H1 (cell line): ENCODE results near the gene HARS2. TPM values are rescaled to one million over a fixed set of nuclear protein-coding genes. Genes with fewer than 3 reads are reported as not detected.

Experiments used
- CTCF ChIA-PET: fragments of 300-600 bp; sonication (Branson Sonifier 250); formaldehyde crosslinking; loops from one replicate; lab custom pipeline; 2021; ENCODE audit not compliant: partially characterized antibody; lab: Charles Lee
- POLR2A ChIA-PET: fragments of 300-600 bp; sonication (Branson Sonifier 250); formaldehyde crosslinking; loops from one replicate; lab custom pipeline; 2021; ENCODE audit warnings: inconsistent platforms; ENCODE audit not compliant: partially characterized antibody; lab: Charles Lee
- DNase-seq, 2 experiments: peaks; one replicate each; pipeline versions ENCODE4 v3.0.0 to v3.0.0-alpha.2; 2010 to 2022; ENCODE audit warnings: low spot score in 2 of 2, low read depth in 1 of 2, mixed read lengths in 1 of 2
- FAIRE-seq: peaks from 2 replicates; lab custom pipeline; 2011; peaks lifted over from hg19 to GRCh38; lab: Jason Lieb, UNC
- H2AFZ ChIP-seq: 2 replicates; pipeline ENCODE4 v1.8.1; 2012; ENCODE audit warnings: low read length, inconsistent platforms
- H2AK5ac ChIP-seq: 2 replicates; pipeline ENCODE4 v1.6.1; 2013; ENCODE audit warnings: low read depth, low read length
- H2BK120ac ChIP-seq: replicated peaks from 2 replicates; pipeline ENCODE3; 2013; ENCODE audit warnings: low read depth, low read length, inconsistent platforms
- H2BK12ac ChIP-seq: 2 replicates; pipeline ENCODE4 v1.6.1; 2013; ENCODE audit warnings: low read depth, low read length
- H2BK15ac ChIP-seq: 2 replicates; pipeline ENCODE4 v1.6.1; 2013; ENCODE audit warnings: low read length
- H2BK20ac ChIP-seq: 2 replicates; pipeline ENCODE4 v1.6.1; 2013; ENCODE audit warnings: low read length
- H2BK5ac ChIP-seq: 2 replicates; pipeline ENCODE4 v1.6.1; 2013; ENCODE audit warnings: low read depth, low read length
- H3K14ac ChIP-seq: 2 replicates; pipeline ENCODE4 v1.6.1; 2013; ENCODE audit warnings: inconsistent platforms; ENCODE audit not compliant: insufficient read length
- H3K18ac ChIP-seq: 2 replicates; pipeline ENCODE4 v1.6.1; 2013; ENCODE audit warnings: low read length; ENCODE audit errors: extremely low read depth
- H3K23ac ChIP-seq: 2 replicates; pipeline ENCODE4 v1.6.1; 2013; ENCODE audit warnings: inconsistent platforms; ENCODE audit not compliant: insufficient read length
- H3K23me2 ChIP-seq: 2 replicates; pipeline ENCODE4 v1.6.1; 2013; ENCODE audit warnings: low read depth, low read length
- H3K27ac ChIP-seq: 2 replicates; pipeline ENCODE4 v1.6.1; 2011; ENCODE audit warnings: low read depth, low read length, inconsistent platforms
- H3K27me3 ChIP-seq, 4 experiments: replicated peaks in 1 of 4; 1 replicate in 1 of 4; 2 replicates in 3 of 4; pipeline versions ENCODE4 v1.6.1 to v1.8.1; 2011 to 2013; ENCODE audit warnings: low read length in 3 of 4, mild to moderate bottlenecking in 3 of 4, inconsistent platforms in 2 of 4, mixed read lengths in 2 of 4, moderate library complexity in 1 of 4; ENCODE audit not compliant: control insufficient read depth in 3 of 4, insufficient read depth in 3 of 4; ENCODE audit errors: extremely low read depth in 1 of 4
- H3K36me3 ChIP-seq, 4 experiments: 2 replicates each; pipeline versions ENCODE4 v1.6.1 to v1.8.1; 2011 to 2013; ENCODE audit warnings: mild to moderate bottlenecking in 4 of 4, low read length in 3 of 4, moderate library complexity in 2 of 4, control low read depth in 1 of 4, inconsistent platforms in 1 of 4; ENCODE audit not compliant: insufficient read depth in 4 of 4, control insufficient read depth in 2 of 4
- H3K4ac ChIP-seq: replicated peaks from 2 replicates; pipeline ENCODE3; 2013; ENCODE audit warnings: low read length, low read depth, mixed read lengths, inconsistent platforms; ENCODE audit not compliant: insufficient read length
- H3K4me1 ChIP-seq, 4 experiments: replicated peaks in 1 of 4; 1 replicate in 1 of 4; 2 replicates in 3 of 4; pipeline versions ENCODE4 v1.6.1 to v1.8.1; 2011 to 2013; ENCODE audit warnings: low read length in 3 of 4, inconsistent platforms in 2 of 4, mixed read lengths in 1 of 4; ENCODE audit not compliant: insufficient read depth in 4 of 4, control insufficient read depth in 3 of 4
- H3K4me2 ChIP-seq, 2 experiments: 2 replicates each; pipeline versions ENCODE4 v1.6.1 to v1.8.1; 2011 to 2013; ENCODE audit warnings: low read depth in 2 of 2, low read length in 2 of 2, control low read depth in 1 of 2, inconsistent platforms in 1 of 2, mild to moderate bottlenecking in 1 of 2; ENCODE audit not compliant: insufficient read depth in 1 of 2
- H3K4me3 ChIP-seq, 4 experiments: fragments of 200-600, 300-600 bp in 1 of 4; sonication (generic), shearing (Covaris generic), sonication (Bioruptor Twin) in 1 of 4; 2 replicates each; pipeline versions ENCODE4 v1.5.1 to v1.8.1; 2011 to 2016; ENCODE audit warnings: low read length in 4 of 4, low read depth in 3 of 4, control low read depth in 2 of 4, inconsistent platforms in 2 of 4, mild to moderate bottlenecking in 2 of 4, mixed read lengths in 1 of 4, moderate library complexity in 1 of 4; ENCODE audit not compliant: insufficient read depth in 2 of 4; ENCODE audit errors: extremely low read depth in 1 of 4
- H3K56ac ChIP-seq: replicated peaks from 2 replicates; pipeline ENCODE3; 2013; ENCODE audit warnings: low read depth, mild to moderate bottlenecking, mixed read lengths, low read length, inconsistent platforms; ENCODE audit not compliant: insufficient read length
- H3K79me1 ChIP-seq: 2 replicates; pipeline ENCODE4 v1.6.1; 2013; ENCODE audit warnings: low read depth, low read length, control low read depth
- H3K79me2 ChIP-seq, 2 experiments: 2 replicates each; pipeline versions ENCODE4 v1.6.1 to v1.8.1; 2012 to 2013; ENCODE audit warnings: low read length in 2 of 2, mild to moderate bottlenecking in 2 of 2, inconsistent platforms in 1 of 2; ENCODE audit not compliant: insufficient read depth in 2 of 2, control insufficient read depth in 1 of 2
- H3K9ac ChIP-seq, 4 experiments: replicated peaks in 1 of 4; 1 replicate in 1 of 4; 2 replicates in 3 of 4; pipeline versions ENCODE4 v1.6.1 to v1.8.1; 2011 to 2013; ENCODE audit warnings: low read depth in 3 of 4, low read length in 3 of 4, control low read depth in 2 of 4, mild to moderate bottlenecking in 2 of 4, moderate library complexity in 2 of 4, inconsistent platforms in 1 of 4; ENCODE audit errors: extremely low read depth in 1 of 4
- H3K9me3 ChIP-seq, 2 experiments: 2 replicates each; pipeline versions ENCODE4 v1.6.1 to v1.8.1; 2012 to 2013; ENCODE audit warnings: mild to moderate bottlenecking in 2 of 2, moderate library complexity in 2 of 2, control low read depth in 1 of 2, inconsistent platforms in 1 of 2, low read depth in 1 of 2, low read length in 1 of 2, mixed read lengths in 1 of 2; ENCODE audit not compliant: insufficient read depth in 2 of 2
- H4K20me1 ChIP-seq, 2 experiments: replicated peaks in 1 of 2; 2 replicates each; pipeline versions ENCODE3 to v1.8.1; 2011 to 2013; ENCODE audit warnings: inconsistent platforms in 2 of 2, low read length in 2 of 2, mild to moderate bottlenecking in 1 of 2; ENCODE audit not compliant: insufficient read depth in 2 of 2, control insufficient read depth in 1 of 2
- H4K5ac ChIP-seq: 2 replicates; pipeline ENCODE4 v1.6.1; 2013; ENCODE audit warnings: low read length, low read depth, mixed read lengths, inconsistent platforms; ENCODE audit not compliant: insufficient read length
- H4K8ac ChIP-seq: 2 replicates; pipeline ENCODE4 v1.8.0; 2013; ENCODE audit warnings: mild to moderate bottlenecking, moderate library complexity, low read length, inconsistent platforms; ENCODE audit not compliant: insufficient read depth; ENCODE audit errors: extremely low read depth
- H4K91ac ChIP-seq: replicated peaks from 2 replicates; pipeline ENCODE3; 2013; ENCODE audit warnings: low read length, mixed read lengths, inconsistent platforms; ENCODE audit not compliant: insufficient read length
- RFX5 ChIP-seq: IDR thresholded peaks from 2 replicates; pipeline ENCODE4 v1.6.1; 2011; ENCODE audit warnings: low read depth, low read length, improper control_type of control experiment, borderline replicate concordance
- WGBS, 2 experiments: shearing (Covaris generic) in 1 of 2; methylation state at CpG; one replicate each; pipeline versions ENCODE4 v1.1.6 to v1.1.7; 2013 to 2015; ENCODE audit warnings: low lambda C conversion rate in 2 of 2, mixed read lengths in 2 of 2, inconsistent platforms in 1 of 2, low coverage in 1 of 2, missing lambda C conversion rate in 1 of 2; ENCODE audit not compliant: insufficient replicate concordance in 2 of 2, insufficient coverage in 1 of 2, insufficient read length in 1 of 2; ENCODE audit errors: extremely low coverage in 1 of 2, missing lambda C conversion rate in 1 of 2; 5-methylcytosine and 5-hydroxymethylcytosine counted together
- polyA plus RNA-seq, 7 experiments: library from polyadenylated mRNA; depleted of rRNA in 3 of 7; stranded (reverse) in 5 of 7; unstranded in 2 of 7; fragments of >200 nt in 5 of 7; fragments of 200-250 nt in 2 of 7; gene quantifications; 1 replicate in 5 of 7; 2 replicates in 1 of 7; 4 replicates in 1 of 7; pipeline versions ENCODE4 v1.2.1 to v1.2.3, GENCODE V29; 2011 to 2013; ENCODE audit warnings: missing spikeins in 2 of 7, mixed read lengths in 2 of 7
- total RNA-seq: library from RNA; stranded (reverse); fragmentation: NEBNext Ultra II Directional; extraction: Animal tissue kit (Norgen Biotek cat#: 25700); gene quantifications from 2 replicates; pipeline ENCODE4 v1.2.1, GENCODE V29; 2021

The HARS2 gene
- total and polyA plus RNA-seq, 2 of the 8 experiments (the other 6 are each of a cell fraction or from before 2014, with no cell fraction given): 16.1 to 23.1 TPM

DNA sequence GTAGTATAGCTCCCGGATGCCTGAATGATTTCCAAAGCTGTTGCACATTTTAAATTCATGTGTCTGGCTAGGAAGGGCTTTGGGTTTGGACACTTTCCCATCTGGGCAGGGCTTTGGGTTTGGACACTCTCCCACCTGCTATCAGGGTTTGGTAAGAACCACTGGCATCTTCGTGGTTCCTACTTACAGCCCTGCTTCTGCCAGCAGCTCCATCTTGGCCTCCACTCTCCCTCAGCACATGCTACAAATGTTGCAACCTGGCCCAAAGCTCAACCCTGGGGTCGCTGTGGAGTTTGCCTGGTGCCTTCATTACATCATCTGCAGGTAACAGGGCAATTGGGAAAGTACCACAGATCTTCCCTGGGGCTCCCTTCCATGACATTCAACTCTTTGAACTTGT lies 48.5 kb upstream of the HARS2 start:
- CTCF ChIA-PET: interaction anchor here (0.7 to 1.8 kb wide), 2 partner anchors 94 to 921 kb away, joined by 3 to 9 read pairs; partner anchors contain the start of gene EIF4EBP3
- H2AK5ac ChIP-seq: no peak overlapping the region
- H3K36me3 ChIP-seq: peaks cover 12 to 38% (median 26%) of the 10 kb centered on the region in 4 experiments
- H3K23me2 ChIP-seq: peaks cover 10% of the 10 kb centered on the region; the same call in 1 of the 2 replicates
- no peak overlapping the region for H3K9ac ChIP-seq
- no peaks in the 10 kb centered on the region; the same call in 1 of the 2 replicates for H3K79me1 ChIP-seq
- H3K27me3 ChIP-seq: no peaks in the 10 kb centered on the region
- H4K8ac ChIP-seq: no peak overlapping the region
- H4K91ac ChIP-seq: no peak overlapping the region
- H3K4ac ChIP-seq: no peak overlapping the region
- no peak overlapping the region for H3K27ac ChIP-seq
- no peak overlapping the region for H2BK20ac ChIP-seq
- peaks cover 0 to 4% (median 2%) of the 10 kb centered on the region in 4 experiments; a peak in 3 of 7 replicates for H3K4me1 ChIP-seq
- DNase-seq: no peak
- H2BK5ac ChIP-seq: no peak overlapping the region
- H2AFZ ChIP-seq: no peak overlapping the region
- no peak for FAIRE-seq
- no peak overlapping the region for H3K4me2 ChIP-seq
- no peak overlapping the region for H3K56ac ChIP-seq
- H2BK120ac ChIP-seq: no peak overlapping the region
- WGBS, 2 experiments: 79% methylated on average over 3 of the region's 3 CpGs; no CpG with 5 or more reads in 1 of the 2 experiments
- no peak overlapping the region for H4K5ac ChIP-seq
- no peaks in the 10 kb centered on the region for H3K9me3 ChIP-seq
- H3K18ac ChIP-seq: no peak overlapping the region
- peaks cover 0 to 4% of the 10 kb centered on the region in 2 experiments for H4K20me1 ChIP-seq
- H3K14ac ChIP-seq: no peak overlapping the region
- peaks cover 5 to 18% of the 10 kb centered on the region in 2 experiments; a peak in 3 of 4 replicates for H3K79me2 ChIP-seq
- H2BK15ac ChIP-seq: no peak overlapping the region
- POLR2A ChIA-PET: interaction anchor here (0.6 to 7.9 kb wide), 8 partner anchors 45 to 269 kb away, joined by 3 to 78 read pairs (median 4); partner anchors contain the start of genes EIF4EBP3, SRA1 and ZMAT2
- H3K23ac ChIP-seq: no peak overlapping the region
- no peak overlapping the region for H3K4me3 ChIP-seq
- no peak overlapping the region for H2BK12ac ChIP-seq
- no peak for TF ChIP-seq RFX5
